ENCODE data around the gene NAPB. TPM values are rescaled to one million over a fixed set of nuclear protein-coding genes. Genes with fewer than 3 reads are reported as not detected.

NAPB gene
- total and polyA plus RNA-seq, 2 of the 8 experiments (the other 6 are each of a cell fraction or from before 2014, with no cell fraction given) = 6.2 to 12.3 TPM

DNA sequence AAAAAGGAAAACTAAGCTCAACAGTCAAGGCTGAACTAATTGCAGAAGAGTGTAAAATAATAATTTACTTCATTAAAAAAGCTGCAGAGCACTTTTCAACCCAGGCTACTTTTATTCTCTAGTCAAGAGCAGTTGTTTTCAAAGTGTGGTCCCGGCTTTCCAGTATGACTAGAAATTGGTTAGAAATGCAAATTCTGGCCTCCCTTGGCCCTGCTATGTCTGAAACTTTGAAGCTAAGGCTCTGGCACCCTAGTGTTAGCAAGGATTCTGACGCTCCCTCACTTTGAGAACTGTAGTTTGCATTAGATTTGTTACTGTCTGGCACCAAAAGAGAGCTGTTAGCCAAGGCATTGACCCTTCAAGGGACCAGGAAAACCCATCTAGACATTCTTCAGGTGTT is 80.2 kb downstream of the NAPB start:
- H2AFZ ChIP-seq (ENCODE audit: low read length) = no peak overlapping the region
- H3K27ac ChIP-seq (ENCODE audit: low read depth, low read length) = no peak overlapping the region
- no peak overlapping the region for H4K8ac ChIP-seq (ENCODE audit: extremely low read depth, insufficient read depth, low read length)
- no peak for FAIRE-seq
- no peak overlapping the region for H2BK12ac ChIP-seq (ENCODE audit: low read depth, low read length)
- H3K18ac ChIP-seq (ENCODE audit: extremely low read depth, low read length) = no peak overlapping the region
- H3K36me3 ChIP-seq (ENCODE audit: control insufficient read depth in 2 of 4, insufficient read depth in 4 of 4, low read length in 3 of 4) = no peaks in the 10 kb centered on the region
- no peak overlapping the region for H3K4me3 ChIP-seq (ENCODE audit: extremely low read depth in 1 of 4, insufficient read depth in 2 of 4, low read depth in 3 of 4, low read length in 4 of 4)
- H3K79me1 ChIP-seq (ENCODE audit: low read depth, low read length) = no peaks in the 10 kb centered on the region
- no peak overlapping the region for H2AK5ac ChIP-seq (ENCODE audit: low read depth, low read length)
- H3K9ac ChIP-seq (replicated peaks in 1 of 4; ENCODE audit: extremely low read depth in 1 of 4, low read depth in 3 of 4, low read length in 3 of 4) = no peak overlapping the region
- H2BK120ac ChIP-seq (replicated peaks; ENCODE audit: low read depth, low read length) = no peak overlapping the region
- H3K9me3 ChIP-seq (ENCODE audit: insufficient read depth in 2 of 2, low read depth in 1 of 2, low read length in 1 of 2) = peaks cover 0 to 4% of the 10 kb centered on the region in 2 experiments; a peak in 1 of 4 replicates
- H3K23ac ChIP-seq (ENCODE audit: insufficient read length) = no peak overlapping the region
- no peak overlapping the region for H4K5ac ChIP-seq (ENCODE audit: insufficient read length, low read depth, low read length)
- H3K56ac ChIP-seq (replicated peaks; ENCODE audit: insufficient read length, low read depth, low read length) = no peak overlapping the region
- H4K20me1 ChIP-seq (replicated peaks in 1 of 2; ENCODE audit: control insufficient read depth in 1 of 2, insufficient read depth in 2 of 2, low read length in 2 of 2) = no peaks in the 10 kb centered on the region
- ChIA-PET CTCF (ENCODE audit: partially characterized antibody) (interaction anchor here (0.7 to 6.6 kb wide), 53 partner anchors 9 to 1005 kb away, joined by 3 to 63 read pairs (median 4); partner anchors contain the start of genes CD93 and NXT1), POLR2A (ENCODE audit: partially characterized antibody) (interaction anchor here (1.5 to 1.7 kb wide), 2 partner anchors 9 to 290 kb away, joined by 7 to 9 read pairs; partner anchors contain the start of gene NXT1)
- peaks cover 0 to 5% (median 0%) of the 10 kb centered on the region in 4 experiments; a peak in 3 of 7 replicates for H3K4me1 ChIP-seq (replicated peaks in 1 of 4; ENCODE audit: control insufficient read depth in 3 of 4, insufficient read depth in 4 of 4, low read length in 3 of 4)
- WGBS, 2 experiments (ENCODE audit: extremely low coverage in 1 of 2, insufficient coverage in 1 of 2, insufficient read length in 1 of 2, insufficient replicate concordance in 2 of 2, low coverage in 1 of 2, low lambda C conversion rate in 2 of 2, missing lambda C conversion rate in 1 of 2) = 81% methylated on average over 2 of the region's 2 CpGs; no CpG with 5 or more reads in 1 of the 2 experiments
- H2BK15ac ChIP-seq (ENCODE audit: low read length) = no peak overlapping the region
- no peak overlapping the region for H2BK5ac ChIP-seq (ENCODE audit: low read depth, low read length)
- H3K14ac ChIP-seq (ENCODE audit: insufficient read length) = no peak overlapping the region
- no peak overlapping the region for H4K91ac ChIP-seq (replicated peaks; ENCODE audit: insufficient read length, low read length)
- no peaks in the 10 kb centered on the region for H3K79me2 ChIP-seq (ENCODE audit: control insufficient read depth in 1 of 2, insufficient read depth in 2 of 2, low read length in 2 of 2)
- H3K27me3 ChIP-seq (replicated peaks in 1 of 4; ENCODE audit: control insufficient read depth in 3 of 4, extremely low read depth in 1 of 4, insufficient read depth in 3 of 4, low read length in 3 of 4) = no peaks in the 10 kb centered on the region
- no peak overlapping the region for H2BK20ac ChIP-seq (ENCODE audit: low read length)
- H3K23me2 ChIP-seq (ENCODE audit: low read depth, low read length) = no peaks in the 10 kb centered on the region
- no peak overlapping the region for H3K4me2 ChIP-seq (ENCODE audit: insufficient read depth in 1 of 2, low read depth in 2 of 2, low read length in 2 of 2)
- no peak overlapping the region for H3K4ac ChIP-seq (replicated peaks; ENCODE audit: insufficient read length, low read depth, low read length)
- DNase-seq (ENCODE audit: low read depth in 1 of 2, low spot score in 2 of 2) = no peak
